SKM-1 (cell line): ENCODE data around the gene MRPL53.
"Not testable (repeated sequence)": the region's sequence is repeated elsewhere in the genome, so short reads cannot be mapped to it uniquely, and the experiment has no call there.

Experiments
- DNase-seq: peaks from one replicate; lab custom pipeline; 2025; ENCODE audit not compliant: unreplicated experiment; lab: John Stamatoyannopoulos, UW

MRPL53 gene

DNA sequence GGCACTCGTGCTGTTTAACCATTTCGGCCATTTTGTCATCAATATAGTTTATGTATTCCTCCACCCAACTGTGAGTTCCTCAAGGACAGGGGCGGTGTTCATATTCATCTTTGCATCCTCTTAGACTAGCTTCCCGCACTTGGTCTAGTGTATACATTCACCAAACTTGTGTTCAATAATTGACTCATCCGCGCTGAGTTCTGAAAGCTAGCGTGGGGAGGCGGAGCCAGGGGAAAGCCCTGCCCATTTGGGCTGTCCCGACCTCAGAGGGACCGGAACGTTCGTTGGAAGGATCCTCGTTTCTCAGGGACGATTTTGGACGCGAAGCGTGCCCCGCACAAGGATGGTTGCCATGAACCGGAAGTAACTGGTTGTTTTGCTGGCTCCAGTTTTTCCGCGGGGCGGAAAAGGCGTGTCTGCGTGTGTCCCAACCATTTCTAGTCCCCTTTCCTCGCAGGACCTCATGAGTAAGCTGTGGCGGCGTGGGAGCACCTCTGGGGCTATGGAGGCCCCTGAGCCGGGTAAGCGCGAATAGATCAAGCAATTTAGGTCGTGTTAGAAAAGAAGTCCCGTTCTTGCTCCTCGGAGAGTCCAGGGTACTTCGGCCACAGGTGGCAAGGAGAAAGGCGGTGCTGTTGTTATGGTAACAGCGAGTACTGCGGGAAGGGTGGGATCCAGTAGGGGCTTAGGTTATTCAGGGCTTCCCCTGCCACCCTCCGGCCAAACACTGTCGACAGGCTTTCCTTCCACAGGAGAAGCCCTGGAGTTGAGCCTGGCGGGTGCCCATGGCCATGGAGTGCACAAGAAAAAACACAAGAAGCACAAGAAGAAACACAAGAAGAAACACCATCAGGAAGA lies 17.6 kb downstream of the MRPL53 start, which contains the start of gene INO80B:
TSS of gene INO80B (plus strand) at position 434 of the 858 bp plus-strand sequence. CDS start at position 464, 30 bp downstream.
- peak; percentile 90 for DNase-seq

GRCh38 chr2:74450570-74451190 lies 21.8 kb downstream of the MRPL53 start:
- no peak for DNase-seq

GRCh38 chr2:74448771-74449170 lies 23.7 kb downstream of the MRPL53 start:
- DNase-seq = no peak

DNA sequence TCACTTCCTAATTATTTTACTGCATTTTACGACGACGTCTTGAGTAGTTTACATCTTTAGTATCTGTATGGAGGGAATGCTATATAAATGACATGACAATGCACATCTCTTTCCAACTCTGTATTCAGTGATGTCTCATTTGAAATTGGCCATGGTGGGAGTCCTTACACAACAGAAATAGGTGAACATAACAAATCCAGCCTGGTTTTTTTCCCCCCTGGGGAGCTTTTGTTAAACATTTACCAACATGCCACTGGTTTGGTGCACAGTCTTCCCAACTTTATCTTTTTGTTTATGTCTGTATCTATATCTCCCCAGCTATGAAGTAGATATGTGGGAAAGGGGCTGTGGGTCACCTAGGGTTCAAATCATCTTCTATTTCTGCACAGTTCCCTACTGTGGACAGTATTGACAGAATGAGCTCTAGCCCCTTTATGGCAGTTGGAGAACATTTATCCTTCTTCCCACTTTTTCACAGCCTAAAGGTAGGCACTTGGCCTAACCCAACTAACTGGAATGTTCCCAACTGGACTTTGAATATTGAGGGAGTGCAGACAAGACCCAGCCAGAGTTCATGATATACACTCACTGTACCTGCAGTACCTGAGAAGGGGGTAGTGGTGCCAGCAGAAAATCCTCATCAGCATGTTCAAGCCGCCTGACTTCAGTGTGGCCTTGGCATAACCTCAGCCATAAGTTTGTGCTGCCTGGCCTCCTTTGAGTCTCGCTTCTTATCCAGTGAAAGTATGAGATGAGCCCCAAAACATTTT lies 25.1 kb downstream of the MRPL53 start:
- no peak for DNase-seq

DNA sequence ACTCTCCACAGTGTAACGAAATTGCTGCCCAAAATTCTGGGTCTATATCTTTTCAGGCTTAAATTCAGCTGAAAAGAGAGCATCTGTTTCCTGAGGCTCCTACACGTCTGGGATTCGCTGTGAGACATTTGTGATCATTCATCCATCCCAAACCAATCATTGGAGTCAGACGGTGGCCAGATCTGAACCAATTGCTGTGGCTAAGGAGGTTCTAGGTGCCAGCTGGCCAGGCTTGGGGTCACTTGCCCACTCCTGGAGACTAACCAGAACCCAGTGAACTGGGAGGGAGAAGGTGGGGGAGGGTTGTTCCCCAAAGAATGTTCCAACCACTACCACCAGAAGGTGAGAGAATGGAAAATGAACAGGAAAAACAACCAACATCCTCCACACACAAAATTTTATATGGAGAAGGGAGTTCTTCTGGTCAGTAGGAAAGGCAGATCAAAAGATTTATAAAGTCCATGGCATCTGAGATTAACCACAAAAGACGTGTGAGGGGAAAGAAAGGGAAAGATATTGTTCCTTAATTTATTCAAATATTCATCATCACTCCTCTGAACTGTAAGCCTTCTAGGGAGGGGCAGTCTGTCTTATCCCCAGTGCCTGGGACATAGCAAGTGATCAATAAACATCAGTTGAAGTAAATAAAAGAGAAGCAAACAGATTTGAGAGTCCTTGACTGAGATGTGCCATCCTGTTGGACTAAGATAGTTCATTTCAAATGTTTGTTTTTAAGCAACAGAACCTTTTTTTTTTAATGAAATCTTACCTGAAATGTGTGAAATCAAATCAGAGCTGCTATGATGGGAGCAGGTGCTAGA lies 27.8 kb downstream of the MRPL53 start:
- DNase-seq = no peak

GRCh38 chr2:74442483-74443297 lies 29.8 kb downstream of the MRPL53 start:
- DNase-seq = not testable (repeated sequence)

- no peak for DNase-seq
Observed at GRCh38 chr2:74441690-74442482, 30.6 kb downstream of the MRPL53 start, which contains the start of gene RTKN. RTKN (minus strand) TSS chr2:74441937; CDS start chr2:74441816, 121 bp downstream.

DNA sequence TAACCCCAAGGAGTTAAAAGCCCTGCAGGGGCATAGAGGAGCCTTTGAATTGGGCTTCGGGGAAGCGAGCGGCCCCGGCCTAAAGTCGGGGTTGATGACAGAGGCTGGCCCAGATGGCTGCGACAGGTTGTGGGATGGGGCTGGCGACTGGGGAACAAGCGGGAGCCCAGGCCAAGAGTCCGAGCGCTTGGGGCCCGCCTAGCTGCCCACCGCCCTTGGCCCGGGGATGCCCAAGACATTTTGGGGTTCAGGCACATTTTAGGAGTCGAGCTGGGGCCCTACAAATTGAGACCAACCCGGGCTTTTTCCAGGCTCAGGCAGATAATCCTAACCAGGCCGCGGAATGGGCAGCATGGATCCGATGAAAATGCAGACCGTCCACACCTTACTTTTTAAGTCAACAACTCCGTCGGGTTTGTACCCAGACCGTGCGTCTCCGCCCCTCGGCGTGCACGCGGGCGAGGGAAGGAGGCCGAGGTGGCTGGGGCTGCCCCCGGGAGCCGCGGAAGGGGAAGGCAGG lies 31.2 kb downstream of the MRPL53 start:
- DNase-seq = no peak

GRCh38 chr2:74440378-74441169 lies 31.9 kb downstream of the MRPL53 start:
- DNase-seq = peak; percentile 33

DNA sequence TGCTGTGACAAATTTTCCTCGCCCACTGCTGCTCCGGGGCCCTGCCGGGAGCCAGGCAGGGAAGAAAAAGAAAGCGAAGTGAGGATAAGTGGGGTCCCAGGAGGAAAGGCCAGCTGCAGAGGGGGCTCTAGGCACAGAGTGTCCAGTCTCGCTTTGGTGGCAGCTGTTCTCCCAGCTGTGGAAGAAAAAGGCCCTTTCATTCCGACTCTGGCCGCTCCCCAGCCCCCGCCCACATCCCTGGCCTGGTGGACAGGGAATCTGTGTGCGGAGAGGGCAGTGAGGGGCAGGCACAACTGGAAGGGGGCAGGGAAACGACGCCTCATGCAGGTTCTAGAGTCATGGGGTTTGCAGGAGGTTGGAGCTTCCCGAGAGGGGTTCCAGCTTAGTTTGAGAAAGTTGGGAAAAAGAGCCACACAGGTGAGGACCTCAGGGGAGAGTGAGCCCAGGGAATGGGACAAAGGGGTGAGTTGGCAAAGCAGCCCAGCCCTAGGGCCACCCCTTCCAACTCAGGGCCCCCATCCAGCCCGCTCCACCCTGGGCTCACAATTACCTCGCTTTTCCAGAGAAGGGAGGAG lies 32.6 kb downstream of the MRPL53 start:
- DNase-seq = no peak

GRCh38 chr2:74439373-74439772 lies 33.1 kb downstream of the MRPL53 start:
- DNase-seq = no peak

DNA sequence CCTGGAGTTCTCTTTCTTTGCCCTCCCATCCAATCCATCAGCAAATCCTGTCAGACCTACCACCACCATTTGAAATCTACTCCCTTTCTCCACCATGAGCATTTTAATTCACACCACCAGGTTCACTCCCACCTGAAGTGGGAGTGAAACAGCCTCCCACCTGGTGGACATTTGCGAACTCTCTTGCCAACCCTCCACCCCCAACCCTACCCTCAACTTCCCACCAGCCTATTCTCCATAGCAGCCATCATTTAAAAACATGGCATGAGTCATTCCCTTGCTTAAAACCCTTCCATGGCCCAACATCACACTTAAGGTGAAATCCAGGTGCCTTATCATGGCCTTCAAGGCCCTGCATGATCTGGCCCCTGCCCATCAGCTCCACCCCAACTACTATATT lies 34.2 kb downstream of the MRPL53 start:
- DNase-seq = no peak

- no peak for DNase-seq
Observed at GRCh38 chr2:74436848-74437695, 35.4 kb downstream of the MRPL53 start.

- DNase-seq = no peak
Observed at GRCh38 chr2:74436111-74436805, 36.2 kb downstream of the MRPL53 start.

DNA sequence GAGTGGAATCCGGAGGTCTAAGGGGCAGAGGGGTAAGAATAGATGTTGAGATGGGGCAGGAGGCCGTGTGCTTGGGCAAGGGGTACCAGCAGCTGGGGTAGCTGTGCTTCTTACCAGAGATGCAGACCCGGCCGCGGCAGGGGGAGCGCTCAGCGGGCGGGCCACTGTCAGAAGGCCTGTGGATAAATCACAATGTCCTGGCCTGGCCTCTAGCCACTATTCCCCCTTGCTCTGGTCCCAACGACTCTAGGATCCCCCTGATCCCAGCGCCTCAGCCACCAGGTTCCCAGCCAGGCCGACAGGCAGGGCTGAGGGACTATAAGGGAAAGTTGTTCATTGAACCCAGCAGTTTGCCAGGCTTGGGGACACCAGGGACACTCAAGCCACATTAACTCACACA lies 42.0 kb downstream of the MRPL53 start:
- DNase-seq = no peak
